H1 (cell line): ENCODE measurements around the gene EEF2K. TPM values are rescaled to one million over a fixed set of nuclear protein-coding genes. Genes with fewer than 3 reads are reported as not detected.

Source experiments
- BACH1 ChIP-seq: IDR thresholded peaks from 2 replicates; pipeline ENCODE4 v1.6.1; 2012; ENCODE audit warnings: low read length, improper control_type of control experiment
- CHD7 ChIP-seq: fragments of 300-600 bp; sonication (generic); IDR thresholded peaks from 2 replicates; pipeline ENCODE4 v1.7.1; 2012; ENCODE audit warnings: low read length, moderate library complexity, mild to moderate bottlenecking, inconsistent platforms; ENCODE audit not compliant: insufficient replicate concordance
- EP300 ChIP-seq, 2 experiments: IDR thresholded peaks; 1 replicate in 1 of 2; 2 replicates in 1 of 2; pipeline ENCODE4 v1.6.1; 2011 to 2012; ENCODE audit warnings: low read depth in 2 of 2, low read length in 2 of 2, mild to moderate bottlenecking in 2 of 2, borderline replicate concordance in 1 of 2, inconsistent platforms in 1 of 2, moderate library complexity in 1 of 2
- HDAC6 ChIP-seq: IDR thresholded peaks from one replicate; pipeline ENCODE4 v1.7.1; 2012; ENCODE audit warnings: low read depth, mild to moderate bottlenecking, inconsistent platforms, low read length, moderate library complexity
- JUND ChIP-seq: IDR thresholded peaks from 2 replicates; pipeline ENCODE4 v1.6.1; 2011; ENCODE audit warnings: mild to moderate bottlenecking, improper control_type of control experiment, low read length
- NRF1 ChIP-seq: IDR thresholded peaks from 2 replicates; pipeline ENCODE4 v1.6.1; 2011; ENCODE audit warnings: mild to moderate bottlenecking, low read depth, low read length, improper control_type of control experiment
- RBBP5 ChIP-seq: IDR thresholded peaks from 2 replicates; pipeline ENCODE4 v1.7.1; 2012; ENCODE audit warnings: low read depth, mild to moderate bottlenecking, inconsistent platforms, low read length, moderate library complexity, borderline replicate concordance
- SIN3A ChIP-seq, 2 experiments: IDR thresholded peaks in 1 of 2; conservative IDR thresholded peaks in 1 of 2; 2 replicates each; pipeline ENCODE4 v1.6.1; 2011 to 2012; ENCODE audit warnings: low read length in 2 of 2, improper control_type of control experiment in 1 of 2, low read depth in 1 of 2, mild to moderate bottlenecking in 1 of 2
- ZNF274 ChIP-seq: IDR thresholded peaks from 2 replicates; pipeline ENCODE4 v1.7.0; 2012; ENCODE audit warnings: low read length, borderline replicate concordance; ENCODE audit errors: extremely low read depth
- polyA plus RNA-seq, 7 experiments: library from polyadenylated mRNA; depleted of rRNA in 3 of 7; stranded (reverse) in 5 of 7; unstranded in 2 of 7; fragments of >200 nt in 5 of 7; fragments of 200-250 nt in 2 of 7; gene quantifications; 1 replicate in 5 of 7; 2 replicates in 1 of 7; 4 replicates in 1 of 7; pipeline versions ENCODE4 v1.2.1 to v1.2.3, GENCODE V29; 2011 to 2013; ENCODE audit warnings: missing spikeins in 2 of 7, mixed read lengths in 2 of 7
- total RNA-seq: library from RNA; stranded (reverse); fragmentation: NEBNext Ultra II Directional; extraction: Animal tissue kit (Norgen Biotek cat#: 25700); gene quantifications from 2 replicates; pipeline ENCODE4 v1.2.1, GENCODE V29; 2021
- TF ChIP-seq, protein P1 (sequence below): IDR thresholded peaks from 2 replicates; pipeline ENCODE4 v1.6.1; 2011; ENCODE audit warnings: low read depth, mild to moderate bottlenecking, low read length; ENCODE audit not compliant: insufficient read depth

The EEF2K gene
- total and polyA plus RNA-seq, 2 of the 8 experiments (the other 6 are each of a cell fraction or from before 2014, with no cell fraction given) = 14.9 to 30.2 TPM

- TF ChIP-seq CHD7 (no peak), JUND (no peak), RBBP5 (no peak), ZNF274 (no peak), BACH1 (no peak), EP300 (IDR thresholded peaks at IDR 0.05; ENCODE audit: borderline replicate concordance in 1 of 2, low read depth in 2 of 2, low read length in 2 of 2) (no peak), SIN3A (conservative IDR thresholded peaks at IDR 0.05 in 1 of 2, IDR thresholded peaks at IDR 0.05 in 1 of 2; ENCODE audit: low read depth in 1 of 2, low read length in 2 of 2) (no peak), NRF1 (no peak), HDAC6 (no peak)
- TF ChIP-seq, protein P1, sequence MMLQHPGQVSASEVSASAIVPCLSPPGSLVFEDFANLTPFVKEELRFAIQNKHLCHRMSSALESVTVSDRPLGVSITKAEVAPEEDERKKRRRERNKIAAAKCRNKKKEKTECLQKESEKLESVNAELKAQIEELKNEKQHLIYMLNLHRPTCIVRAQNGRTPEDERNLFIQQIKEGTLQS = no peak
These were observed 111.0 kb downstream of the EEF2K start (continued) for GRCh38 chr16:22317001-22317530.
